Omental fat pad (tissue), 4 donors: ENCODE data around the gene SAMD11. TPM values are rescaled to one million over a fixed set of nuclear protein-coding genes. Genes with fewer than 3 reads are reported as not detected.

Experiments used
- ATAC-seq: fragments of 150-250 bp; one replicate; pipeline ENCODE4 v1.9.1; 2016; ENCODE audit warnings: mild to moderate bottlenecking, moderate library complexity; ENCODE audit not compliant: low FRiP score
- DNase-seq: peaks from one replicate; pipeline ENCODE4 v3.0.0-alpha.2; 2019; ENCODE audit warnings: low spot score
- CTCF ChIP-seq, 3 donors: fragments of 450-650 bp; IDR thresholded peaks; one replicate each; pipeline ENCODE4 v1.5.1; 2016 to 2017; ENCODE audit warnings: antibody characterized with exemption in 3 of 3, mild to moderate bottlenecking in 3 of 3, moderate library complexity in 2 of 3
- total RNA-seq, 4 donors: library from RNA; depleted of rRNA; stranded (reverse); fragments of >200 nt; gene quantifications; one replicate each; pipeline ENCODE4 v1.1.0, GENCODE V29; 2016

SAMD11 gene
- total RNA-seq, 4 donors from 2014 or later: 0.96 to 7.7 (median 1.3) TPM

- DNase-seq: no peak
- no peak for ATAC-seq
- no peak for TF ChIP-seq CTCF (IDR thresholded peaks at IDR 0.05)
These were observed 6.7 kb upstream of the SAMD11 start for GRCh38 chr1:917076-917459.

DNA sequence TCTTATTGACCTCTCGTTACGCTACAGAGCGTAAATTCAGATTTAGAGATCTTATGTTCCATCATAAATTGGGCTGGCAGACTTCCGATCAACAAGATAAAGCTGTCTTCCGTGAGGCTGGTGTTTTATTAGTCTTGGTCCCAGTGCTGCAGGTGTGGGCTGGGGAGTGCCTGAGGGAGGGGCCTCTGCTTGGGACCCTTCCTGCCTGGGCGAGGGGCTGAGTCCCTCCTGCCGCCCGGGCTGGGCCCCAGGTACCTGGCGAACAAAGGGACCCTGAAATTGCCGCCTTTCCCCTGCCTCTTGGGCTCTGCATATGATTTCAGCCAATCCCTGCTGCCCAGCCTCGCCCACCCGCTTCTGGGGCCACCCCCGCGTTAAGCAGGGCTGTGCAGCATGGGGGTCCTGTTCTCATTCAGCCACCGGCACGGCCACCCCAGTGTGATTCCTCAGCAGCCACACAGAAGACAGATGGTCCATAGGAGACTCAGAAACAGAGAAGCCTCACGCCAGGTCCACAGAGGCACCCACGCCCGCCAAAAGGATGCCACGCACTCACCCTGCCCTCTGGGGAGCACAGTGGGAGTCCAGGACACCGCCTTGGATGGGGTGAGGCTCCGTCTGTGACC, 6.1 kb upstream of the SAMD11 start:
- no peak for ATAC-seq

DNA sequence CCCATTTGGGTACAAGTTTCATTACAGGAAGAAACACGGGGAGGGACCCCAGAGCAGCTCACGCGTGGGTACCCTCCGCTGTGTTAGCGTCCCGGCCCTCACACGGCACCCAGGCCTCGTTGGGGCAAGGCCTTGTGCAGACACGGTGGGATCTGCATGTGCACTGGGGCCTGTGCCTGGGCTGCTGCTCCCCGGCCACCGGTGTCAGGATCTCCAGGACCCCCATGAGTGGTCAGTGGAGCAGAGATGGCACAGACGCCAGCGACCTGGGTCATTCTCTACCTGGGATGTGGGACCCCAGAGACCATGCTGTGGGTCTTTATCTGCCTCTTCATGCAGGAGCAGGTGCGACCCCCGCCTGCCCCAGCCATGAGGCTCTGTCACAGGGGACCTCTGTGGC, 5.4 kb upstream of the SAMD11 start:
- ATAC-seq: no peak
- DNase-seq: no peak
- no peak for TF ChIP-seq CTCF (IDR thresholded peaks at IDR 0.05)

More for the DNA sequence above, 6.1 kb upstream of the SAMD11 start:
- DNase-seq: no peak
- TF ChIP-seq CTCF (IDR thresholded peaks at IDR 0.05): no peak

DNA sequence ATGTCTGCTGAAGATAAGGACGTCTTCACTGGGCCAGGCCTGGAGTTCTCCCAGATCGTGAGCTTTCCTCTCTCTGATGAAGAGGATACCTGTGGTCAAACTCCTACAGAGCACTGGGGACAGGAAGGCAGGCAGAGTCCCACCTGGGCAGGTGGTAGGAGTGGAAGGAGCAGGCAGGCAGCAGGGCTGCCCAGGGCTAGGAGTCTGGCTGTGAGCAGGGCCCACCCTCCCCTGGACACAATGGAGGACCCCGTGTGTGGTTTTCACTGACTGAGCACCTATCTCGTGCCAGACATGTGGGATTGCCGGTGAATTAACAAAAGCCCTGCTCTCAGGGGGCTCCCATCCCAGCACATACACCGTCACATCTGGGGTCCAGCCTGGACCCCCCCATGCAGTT, 4.9 kb upstream of the SAMD11 start:
- no peak for DNase-seq
- TF ChIP-seq CTCF (IDR thresholded peaks at IDR 0.05): no peak
- ATAC-seq: no peak

DNA sequence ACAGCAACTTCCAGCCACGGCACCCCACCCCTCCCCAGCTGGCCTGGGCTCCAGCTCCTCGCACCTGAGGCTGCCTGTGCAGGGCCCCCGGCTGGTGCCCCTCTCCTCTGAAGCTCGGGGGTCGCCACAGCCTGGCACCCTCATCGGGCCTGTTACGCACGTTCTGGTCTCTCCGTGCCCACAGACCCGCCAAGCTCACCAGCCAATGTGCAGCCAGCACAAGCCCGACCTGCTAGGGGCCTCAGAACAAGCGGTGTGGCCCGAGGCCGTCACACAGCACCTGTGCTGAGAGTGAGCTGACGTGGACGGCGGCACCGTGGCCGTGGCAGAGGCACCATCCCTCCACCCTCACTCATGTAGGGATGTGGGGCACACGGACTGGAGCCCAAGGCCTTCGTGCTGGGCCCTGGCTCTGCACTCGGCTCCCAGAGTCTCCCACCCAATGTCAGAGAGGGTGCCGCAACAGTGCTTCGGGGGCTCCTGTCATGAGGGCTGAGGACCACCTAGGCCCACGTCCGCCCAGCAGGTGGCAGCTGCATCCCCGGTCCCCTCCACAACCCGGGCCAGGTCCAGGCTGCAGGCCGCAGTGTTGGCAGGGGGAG, 4.4 kb upstream of the SAMD11 start:
- DNase-seq (no peak), ATAC-seq (no peak)
- no peak for TF ChIP-seq CTCF (IDR thresholded peaks at IDR 0.05)

DNA sequence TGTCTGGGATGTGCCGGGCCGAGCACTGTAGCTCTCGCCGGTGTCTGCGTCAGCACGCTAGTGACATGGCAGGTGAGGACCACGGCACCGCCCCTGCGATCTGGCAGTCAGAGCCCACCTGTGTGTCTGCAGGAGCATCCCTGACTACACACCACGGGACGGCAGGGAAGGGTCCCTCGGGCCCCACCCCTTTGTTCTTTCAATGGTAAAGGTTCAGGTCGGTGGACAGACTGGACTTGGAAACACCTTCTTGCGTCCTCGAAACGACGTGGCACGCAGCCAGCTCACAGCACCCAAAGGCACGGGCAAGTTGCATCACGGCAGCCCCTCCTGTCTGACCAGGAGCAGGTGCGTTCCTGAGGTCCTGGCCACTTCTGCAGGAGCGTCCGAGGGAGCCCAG, 3.7 kb upstream of the SAMD11 start:
- DNase-seq (no peak), ATAC-seq (no peak)
- TF ChIP-seq CTCF (IDR thresholded peaks at IDR 0.05): no peak

- DNase-seq: no peak
- no peak for ATAC-seq
- TF ChIP-seq CTCF (IDR thresholded peaks at IDR 0.05): no peak
These were observed 3.2 kb upstream of the SAMD11 start for GRCh38 chr1:920521-920920.
